Erythroblast (primary cell): ENCODE data around the gene RCBTB2.

ENCODE experiments used
- DNase-seq, 2 experiments: peaks; one replicate each; lab custom pipeline; 2025; lab: John Stamatoyannopoulos, UW
- GATA1 ChIP-seq: IDR thresholded peaks from 2 replicates; pipeline ENCODE4 v1.6.1; 2011; ENCODE audit warnings: low read depth, mild to moderate bottlenecking, control low read depth, low read length, moderate library complexity
- POLR2A ChIP-seq: IDR thresholded peaks from 2 replicates; pipeline ENCODE4 v1.6.1; 2011; ENCODE audit warnings: mild to moderate bottlenecking, low read length

RCBTB2 gene

DNA sequence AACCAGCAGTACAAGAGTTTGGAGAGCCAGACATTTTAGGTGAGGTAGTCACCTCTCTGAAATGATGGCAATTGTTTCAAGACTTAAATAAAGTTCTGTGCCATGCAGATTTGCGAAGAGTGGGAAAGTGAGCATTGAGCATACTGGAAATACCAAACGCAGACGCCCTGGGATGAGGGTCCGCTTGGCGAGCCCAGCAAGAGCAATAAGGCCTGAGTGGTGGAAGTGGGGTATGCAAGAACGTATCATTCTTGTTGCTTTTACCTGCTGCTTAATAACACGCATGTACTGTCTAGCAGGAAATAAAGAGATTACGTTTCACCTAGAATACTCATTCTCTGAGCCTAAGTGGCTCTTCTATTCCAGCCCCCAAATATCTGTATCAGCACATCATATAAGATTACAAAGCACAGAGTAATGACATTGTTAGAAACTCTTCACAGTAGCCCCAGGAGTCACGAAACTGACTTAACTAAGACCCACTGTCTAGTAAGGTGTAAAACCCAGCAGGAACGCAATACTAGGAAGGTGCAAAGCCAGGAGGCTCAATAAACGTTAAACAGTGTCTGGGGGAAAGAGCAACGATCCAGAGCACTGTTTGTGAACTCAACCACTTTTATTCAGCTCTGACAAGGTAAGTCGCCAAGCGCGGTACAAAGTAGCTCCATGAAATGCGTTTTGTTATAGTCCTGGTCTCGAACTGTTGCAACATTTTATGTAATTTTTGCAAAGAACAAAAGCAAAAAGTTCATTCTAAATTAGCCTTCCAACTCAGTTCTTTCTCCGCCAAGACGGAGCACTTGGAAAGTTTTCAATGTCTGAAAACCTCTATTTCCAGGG, 1.2 kb downstream of the RCBTB2 start:
- TF ChIP-seq GATA1 (no peak), POLR2A (no peak)
- no peak for DNase-seq

DNA sequence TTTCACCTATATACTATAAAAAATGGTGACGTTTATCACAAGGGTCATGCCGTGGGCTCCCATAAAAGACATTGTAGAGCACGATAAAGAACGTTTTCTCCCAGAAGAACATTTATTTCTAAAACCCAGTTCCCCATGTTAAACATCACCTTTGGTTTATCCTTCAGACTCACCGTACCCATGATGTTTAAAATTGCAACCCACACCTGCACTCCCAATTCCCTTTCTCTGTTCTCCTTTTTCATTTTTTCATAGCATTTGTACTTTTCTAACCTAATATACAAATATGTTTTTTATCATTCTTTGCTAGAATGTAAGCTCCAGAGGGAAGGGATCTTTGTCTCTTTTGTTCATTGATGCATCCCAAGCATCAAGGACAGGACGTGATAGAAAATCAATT, 2.0 kb downstream of the RCBTB2 start:
- TF ChIP-seq GATA1 (no peak), POLR2A (no peak)

DNA sequence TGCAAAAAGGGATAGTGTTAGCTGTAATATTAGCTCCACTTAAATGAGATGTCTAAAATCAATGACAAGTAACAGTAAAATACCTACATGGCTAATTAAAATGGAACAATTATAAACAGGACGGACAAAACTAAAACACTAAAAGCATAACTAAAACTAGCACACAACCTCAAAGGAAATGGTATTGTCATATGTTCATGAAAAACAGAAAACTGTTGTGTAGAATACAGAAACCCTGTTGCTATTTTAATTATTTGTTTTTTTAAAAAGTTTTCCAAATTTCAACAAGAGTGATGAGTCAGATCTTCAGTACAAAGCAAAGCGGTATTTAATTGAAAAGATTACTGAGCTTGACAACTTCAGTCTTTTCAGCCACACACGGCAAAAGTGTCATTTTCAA, 4.2 kb downstream of the RCBTB2 start:
- no peak for DNase-seq
- TF ChIP-seq POLR2A = no peak
- TF ChIP-seq GATA1 = no peak

More for the DNA sequence above, 2.0 kb downstream of the RCBTB2 start:
- no peak for DNase-seq

DNA sequence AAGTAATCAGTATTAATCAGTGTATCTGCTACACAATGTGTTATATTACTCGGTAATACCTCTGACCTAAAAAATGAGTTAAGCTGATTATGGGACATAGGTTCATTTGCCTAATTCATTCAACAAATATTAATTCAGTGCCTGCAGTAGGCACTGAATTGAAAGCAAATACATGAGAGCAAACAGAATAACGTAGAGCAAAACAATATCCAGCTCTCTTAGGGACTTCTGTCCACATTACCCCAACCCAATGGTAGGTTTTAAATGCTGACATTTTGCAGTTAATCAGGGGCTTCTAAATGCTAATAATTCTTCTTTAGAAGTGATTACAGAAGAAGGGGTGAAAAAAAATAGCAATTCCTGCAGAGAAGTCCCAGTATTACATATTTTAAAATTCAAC, 4.9 kb downstream of the RCBTB2 start:
- DNase-seq = no peak
- TF ChIP-seq POLR2A (no peak), GATA1 (no peak)

DNA sequence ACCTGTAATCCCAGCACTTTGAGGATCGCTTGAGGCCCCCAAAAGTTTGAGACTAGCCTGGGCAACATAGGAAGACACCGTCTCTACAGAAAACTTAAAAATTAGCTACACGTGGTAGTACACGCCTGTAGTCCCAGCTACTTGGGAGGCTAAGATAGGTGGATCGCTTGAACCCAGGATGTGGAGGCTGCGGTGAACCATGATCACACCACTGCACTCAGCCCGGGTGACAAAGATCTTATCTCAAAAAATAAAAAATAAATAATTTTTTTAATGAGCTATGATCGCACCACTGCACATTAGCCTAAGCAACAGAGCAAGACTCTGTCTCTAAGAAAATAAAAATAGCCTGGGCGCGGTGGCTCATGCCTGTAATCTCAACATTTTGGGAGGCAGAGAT, 6.6 kb downstream of the RCBTB2 start:
- TF ChIP-seq POLR2A = no peak
- no peak for TF ChIP-seq GATA1
- no peak for DNase-seq

DNA sequence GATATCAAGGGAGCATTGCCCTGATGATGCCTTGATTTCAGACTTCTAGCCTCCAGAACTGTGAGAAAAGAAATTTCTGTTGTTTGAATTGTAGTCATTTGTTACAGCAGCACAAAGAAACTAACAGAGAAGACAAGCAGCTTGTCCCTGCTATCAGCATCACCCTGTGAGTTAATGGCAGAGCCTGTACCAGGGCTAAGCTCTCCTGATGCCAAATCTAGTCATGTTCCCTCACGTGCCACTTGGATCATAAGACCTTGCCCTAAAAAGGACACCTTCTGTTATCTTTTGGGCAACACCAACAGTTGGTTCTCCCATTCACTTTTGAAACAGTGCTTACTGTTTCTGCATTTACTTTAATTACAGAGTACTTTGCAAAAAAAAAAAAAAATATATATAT, 14.8 kb downstream of the RCBTB2 start:
- TF ChIP-seq POLR2A (no peak), GATA1 (no peak)

DNA sequence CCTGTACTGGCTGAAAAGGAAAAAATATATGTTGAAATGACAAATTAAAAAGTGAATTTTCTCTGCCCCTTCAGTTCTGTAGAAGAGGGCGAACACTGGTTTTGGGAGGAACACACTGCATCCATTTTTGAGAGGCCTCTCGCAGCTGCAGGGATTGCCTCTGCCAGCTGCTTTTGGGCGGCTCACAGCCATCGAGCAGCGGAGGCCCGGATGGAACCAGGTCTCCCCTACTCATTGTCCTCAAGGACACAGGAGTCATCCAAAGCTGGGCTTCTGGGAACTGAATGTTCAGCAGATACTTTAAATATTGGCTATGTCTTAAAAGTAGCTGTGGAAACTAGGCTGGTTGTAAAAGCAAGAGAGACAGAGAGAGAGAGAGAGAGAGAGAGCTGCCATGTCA, 17.1 kb downstream of the RCBTB2 start:
- no peak for TF ChIP-seq GATA1
- TF ChIP-seq POLR2A = no peak

More for the DNA sequence above, 14.8 kb downstream of the RCBTB2 start:
- DNase-seq = no peak

DNA sequence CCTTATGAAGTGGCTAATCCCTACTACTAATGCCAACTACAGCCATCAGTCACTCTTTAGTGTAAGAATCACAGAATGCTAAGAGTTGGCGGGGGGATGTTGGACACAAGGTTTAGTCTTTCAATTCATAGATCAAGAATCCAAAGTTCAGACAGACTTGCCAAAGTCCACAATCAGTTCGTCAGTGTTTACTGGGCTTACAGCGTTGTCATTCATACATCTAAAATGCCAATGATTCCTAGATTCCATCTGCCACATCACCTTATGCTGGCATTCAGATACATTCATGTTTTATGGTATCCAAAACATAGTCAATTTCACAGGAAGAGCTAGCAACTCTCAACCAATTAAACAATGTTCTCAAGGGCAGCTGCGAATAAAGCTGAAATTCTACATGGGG, 18.1 kb downstream of the RCBTB2 start:
- TF ChIP-seq POLR2A (no peak), GATA1 (no peak)
- no peak for DNase-seq

More for the DNA sequence above, 17.1 kb downstream of the RCBTB2 start:
- DNase-seq = no peak

DNA sequence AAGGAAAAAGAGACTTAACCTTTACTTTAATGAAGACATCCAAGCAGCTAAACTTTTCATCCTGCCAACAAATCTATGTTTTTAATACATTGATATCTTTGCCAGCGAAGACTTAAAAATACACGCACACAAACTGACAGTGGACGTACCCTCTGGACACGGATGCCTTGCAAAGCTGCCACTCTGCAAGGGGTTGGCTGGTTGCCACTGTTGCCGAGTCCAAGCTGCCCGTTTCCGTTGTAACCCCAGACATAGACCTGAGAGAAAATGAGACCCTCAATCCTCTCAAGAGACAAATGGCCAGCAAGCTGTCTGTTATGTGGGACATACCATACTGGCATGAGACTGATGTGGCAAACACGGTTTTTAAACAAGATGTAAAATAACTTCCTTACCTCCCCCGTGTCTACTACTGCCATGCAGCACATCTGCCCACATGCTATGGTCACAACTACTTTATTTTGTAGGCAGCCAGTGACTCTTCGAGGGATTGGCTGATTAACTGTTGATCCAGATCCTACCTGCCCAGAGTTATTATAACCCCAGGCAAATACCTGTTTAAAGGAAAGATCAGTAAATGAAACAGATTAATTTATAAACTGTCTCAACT, 21.2 kb downstream of the RCBTB2 start:
- TF ChIP-seq GATA1 = no peak
- TF ChIP-seq POLR2A = no peak
- no peak for DNase-seq

DNA sequence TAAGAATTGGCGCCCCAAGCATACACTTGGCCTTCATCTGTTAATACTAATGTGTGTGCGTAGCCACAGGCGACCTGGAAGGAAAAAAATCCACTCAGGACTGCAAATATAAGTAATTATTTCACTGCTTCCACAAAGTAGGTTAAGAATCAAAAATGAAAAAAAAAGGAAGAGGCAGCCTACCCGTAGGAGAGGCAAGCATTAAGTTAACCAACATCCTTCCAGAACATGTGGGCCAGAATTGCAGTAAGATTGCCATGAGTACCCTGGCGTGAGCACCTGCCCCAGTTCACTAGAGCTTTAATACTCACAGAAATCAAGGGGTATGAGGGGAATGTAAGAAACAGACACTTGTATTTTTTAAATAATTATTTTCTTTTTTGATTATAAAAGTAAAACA, 22.2 kb downstream of the RCBTB2 start:
- DNase-seq = no peak
- TF ChIP-seq POLR2A (no peak), GATA1 (no peak)

DNA sequence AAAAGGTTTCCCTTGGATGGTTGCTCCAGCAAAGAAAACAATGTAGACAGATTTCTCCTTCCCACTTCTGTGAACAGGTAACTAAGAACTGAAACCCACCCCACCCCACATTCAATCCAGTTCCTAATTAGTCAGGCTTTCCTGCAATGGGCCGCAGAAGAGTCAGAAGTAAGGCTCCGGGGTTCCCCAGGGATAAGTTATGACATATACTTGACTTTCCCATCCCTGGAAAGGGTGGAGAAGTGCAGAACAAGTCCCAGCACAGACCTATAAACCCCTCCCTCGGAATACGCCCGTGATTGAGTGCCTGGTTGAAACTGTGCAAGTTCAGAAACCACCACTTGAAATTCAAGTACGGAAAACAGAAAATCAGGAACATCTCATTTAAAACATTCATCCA, 24.9 kb downstream of the RCBTB2 start:
- DNase-seq = no peak
- TF ChIP-seq GATA1 (no peak), POLR2A (no peak)

DNA sequence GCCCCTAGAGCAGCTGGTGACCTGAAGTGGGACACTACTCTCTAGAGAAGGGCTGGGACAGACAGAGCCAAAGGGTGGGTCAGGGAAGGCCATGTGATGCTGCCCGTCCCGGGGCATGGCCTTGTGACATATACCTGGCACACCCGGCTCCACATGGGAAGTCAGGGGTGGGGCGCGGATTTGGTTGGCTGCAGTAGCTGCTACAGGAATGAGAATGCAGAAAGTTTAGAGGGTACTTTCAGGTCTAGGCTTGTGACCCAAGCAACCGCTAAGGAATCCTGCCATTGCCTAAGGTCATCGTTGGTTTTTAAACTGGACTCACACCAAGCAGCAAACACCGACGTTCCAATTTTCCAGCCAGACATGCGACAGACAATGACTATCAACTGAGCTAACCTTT, 25.9 kb downstream of the RCBTB2 start:
- no peak for DNase-seq
- TF ChIP-seq POLR2A (no peak), GATA1 (no peak)

DNA sequence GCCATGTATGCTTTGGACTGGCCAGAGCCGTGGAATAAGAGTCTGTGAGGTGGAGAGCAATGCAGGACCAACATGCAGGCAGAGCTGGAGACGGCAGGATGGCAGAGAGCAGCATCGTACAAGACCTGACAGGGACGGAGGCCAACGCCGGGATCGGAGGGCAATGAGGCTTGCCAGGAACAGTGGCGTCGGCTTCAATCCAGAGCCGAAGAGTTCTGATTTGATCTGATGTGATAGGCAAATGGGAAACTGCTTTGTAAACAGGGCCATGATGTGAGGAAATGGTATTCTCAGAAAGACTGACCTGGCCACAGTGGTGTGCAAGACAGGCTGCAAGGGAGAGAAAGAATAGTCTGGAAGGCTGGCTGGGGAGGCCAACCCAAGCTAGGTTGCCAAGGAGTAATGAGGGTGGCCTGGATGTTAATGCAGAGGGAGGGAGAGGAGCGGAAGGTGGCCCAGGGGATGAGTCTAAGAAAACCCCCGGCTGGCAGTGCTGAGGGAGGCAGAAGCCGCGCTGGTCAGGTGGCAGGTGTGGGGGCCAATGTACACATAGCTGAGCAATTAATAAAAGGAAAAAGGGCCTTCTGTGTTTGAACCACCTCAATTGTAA, 26.7 kb downstream of the RCBTB2 start:
- no peak for DNase-seq

DNA sequence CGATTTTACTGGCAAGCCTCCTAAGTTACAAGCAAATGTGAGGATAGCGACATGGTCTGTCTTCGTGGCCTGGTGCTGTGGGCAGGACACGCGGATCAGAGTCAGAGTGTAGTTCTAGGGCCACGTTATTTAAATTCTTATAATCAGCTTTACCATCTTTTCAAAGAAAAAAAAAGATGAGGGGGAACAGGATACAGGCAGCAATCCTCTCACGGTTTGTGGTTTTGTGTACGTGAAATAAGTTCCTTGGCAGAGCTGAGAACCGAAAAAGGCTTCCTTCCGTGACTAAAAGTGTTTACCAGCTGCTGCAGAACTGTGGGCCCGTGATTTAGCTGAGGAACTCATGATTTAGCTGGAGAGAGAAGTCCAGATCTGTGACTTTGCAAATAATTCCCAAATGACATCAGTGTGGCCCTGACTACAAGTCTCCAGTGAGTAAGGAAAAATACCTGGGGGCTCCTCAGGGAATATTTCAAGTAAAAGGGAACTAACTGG, 27.2 kb downstream of the RCBTB2 start:
- DNase-seq = no peak
- TF ChIP-seq POLR2A = no peak
- TF ChIP-seq GATA1 = no peak

More for the DNA sequence above, 26.7 kb downstream of the RCBTB2 start:
- TF ChIP-seq GATA1 (no peak), POLR2A (no peak)
